Neural cell (in vitro differentiated cells): ENCODE data around the gene WFS1.

Experiments
- CTCF ChIP-seq: fragments of 450-650 bp; IDR thresholded peaks from 2 replicates; pipeline ENCODE4 v1.5.1; 2014; ENCODE audit warnings: antibody characterized with exemption, mild to moderate bottlenecking, moderate library complexity; ENCODE audit not compliant: poor library complexity, severe bottlenecking
- EZH2 ChIP-seq: fragments of 200-600, 300-800 bp; shearing (Covaris generic), sonication (generic); IDR thresholded peaks from 2 replicates; pipeline ENCODE4 v1.6.1; 2014; ENCODE audit warnings: antibody characterized with exemption, low read length, borderline replicate concordance, mild to moderate bottlenecking; ENCODE audit not compliant: insufficient read depth, poor library complexity, severe bottlenecking
- MXI1 ChIP-seq: fragments of 450-650 bp; conservative IDR thresholded peaks from 2 replicates; pipeline ENCODE4 v1.6.1; 2014; ENCODE audit warnings: antibody characterized with exemption, mild to moderate bottlenecking; ENCODE audit not compliant: poor library complexity, severe bottlenecking
- POLR2AphosphoS5 ChIP-seq: IDR thresholded peaks from 2 replicates; pipeline ENCODE4 v1.6.1; 2012
- REST ChIP-seq: IDR thresholded peaks from 2 replicates; pipeline ENCODE4 v1.6.1; 2012; ENCODE audit warnings: borderline replicate concordance
- TAF1 ChIP-seq: IDR thresholded peaks from 2 replicates; pipeline ENCODE4 v1.6.1; 2012; ENCODE audit warnings: low read depth

GRCh38 chr4:6277935-6278800 is 8.5 kb downstream of the WFS1 start:
- TF ChIP-seq CTCF (no peak), REST (no peak), TAF1 (no peak), POLR2AphosphoS5 (no peak), EZH2 (no peak), MXI1 (no peak)
